ENCODE data around the gene NRG3. TPM values are rescaled to one million over a fixed set of nuclear protein-coding genes. Genes with fewer than 3 reads are reported as not detected.

NRG3 gene
- total RNA-seq, 1 experiment from 2014 or later, result 0.66 TPM

GRCh38 chr10:81920213-81920829 is 45.3 kb downstream of the NRG3 start:
- no peaks in the 10 kb centered on the region for H3K36me3 ChIP-seq (ENCODE audit: control insufficient read depth, insufficient read depth, low read length)
- intact Hi-C loops (cut with micrococcal nuclease; ENCODE audit: unreplicated experiment), result no loop called here
- H3K9me3 ChIP-seq, result no peaks in the 10 kb centered on the region
- no peaks in the 10 kb centered on the region for H3K4me1 ChIP-seq
- Mint-ChIP-seq H3K36me3 (ENCODE audit: insufficient read depth, unreplicated experiment) (no peaks in the 10 kb centered on the region), H3K4me3 (ENCODE audit: unreplicated experiment) (no peak overlapping the region), H3K9me3 (ENCODE audit: unreplicated experiment) (no peaks in the 10 kb centered on the region), H3K27ac (ENCODE audit: unreplicated experiment) (no peak overlapping the region), H3K4me1 (ENCODE audit: low read depth, unreplicated experiment) (no peaks in the 10 kb centered on the region), H3K27me3 (ENCODE audit: insufficient read depth, unreplicated experiment) (peaks cover 3% of the 10 kb centered on the region)
- peak; percentile 58 to 71 for TF ChIP-seq CTCF (IDR thresholded peaks at IDR 0.05; ENCODE audit: insufficient read depth in 1 of 2, low read depth in 1 of 2, low read length in 1 of 2, severe bottlenecking in 1 of 2, unreplicated experiment in 1 of 2)
- peak in 1 of 2 experiments; percentile 41 for DNase-seq
- H3K27me3 ChIP-seq (replicated peaks; ENCODE audit: control insufficient read depth, insufficient read depth, low read length), result no peaks in the 10 kb centered on the region
- no TSS peak for BruUV-seq (replicated peaks)
- CTCF ChIA-PET, result no interaction called here
- POLR2A ChIA-PET, result no interaction called here
- no peak overlapping the region for H3K4me3 ChIP-seq (ENCODE audit: low read depth, low read length)

- intact Hi-C loops (cut with micrococcal nuclease; ENCODE audit: unreplicated experiment), result no loop called here
- no peaks in the 10 kb centered on the region for H3K27me3 ChIP-seq (replicated peaks; ENCODE audit: control insufficient read depth, insufficient read depth, low read length)
- no peaks in the 10 kb centered on the region for H3K36me3 ChIP-seq (ENCODE audit: control insufficient read depth, insufficient read depth, low read length)
- Mint-ChIP-seq H3K9me3 (ENCODE audit: unreplicated experiment) (no peaks in the 10 kb centered on the region), H3K27me3 (ENCODE audit: insufficient read depth, unreplicated experiment) (peaks cover 6% of the 10 kb centered on the region), H3K36me3 (ENCODE audit: insufficient read depth, unreplicated experiment) (no peaks in the 10 kb centered on the region), H3K4me1 (ENCODE audit: low read depth, unreplicated experiment) (no peaks in the 10 kb centered on the region), H3K4me3 (ENCODE audit: unreplicated experiment) (no peak overlapping the region), H3K27ac (ENCODE audit: unreplicated experiment) (no peak overlapping the region)
- no peaks in the 10 kb centered on the region for H3K9me3 ChIP-seq
- no TSS peak for BruUV-seq (replicated peaks)
- TF ChIP-seq CTCF (IDR thresholded peaks at IDR 0.05; ENCODE audit: insufficient read depth in 1 of 2, low read depth in 1 of 2, low read length in 1 of 2, severe bottlenecking in 1 of 2, unreplicated experiment in 1 of 2), result no peak
- H3K4me1 ChIP-seq, result no peaks in the 10 kb centered on the region
- ChIA-PET CTCF (no interaction called here), POLR2A (no interaction called here)
- no peak for DNase-seq
- H3K4me3 ChIP-seq (ENCODE audit: low read depth, low read length), result no peak overlapping the region
Measured at GRCh38 chr10:81928119-81928518, 53.1 kb downstream of the NRG3 start.

GRCh38 chr10:81943583-81943982 is 68.6 kb downstream of the NRG3 start:
- Mint-ChIP-seq H3K27me3 (ENCODE audit: insufficient read depth, unreplicated experiment) (peaks cover 4% of the 10 kb centered on the region), H3K4me3 (ENCODE audit: unreplicated experiment) (no peak overlapping the region), H3K36me3 (ENCODE audit: insufficient read depth, unreplicated experiment) (no peaks in the 10 kb centered on the region), H3K4me1 (ENCODE audit: low read depth, unreplicated experiment) (no peaks in the 10 kb centered on the region), H3K27ac (ENCODE audit: unreplicated experiment) (no peak overlapping the region), H3K9me3 (ENCODE audit: unreplicated experiment) (no peaks in the 10 kb centered on the region)
- no peaks in the 10 kb centered on the region for H3K9me3 ChIP-seq
- CTCF ChIA-PET, result no interaction called here
- no peaks in the 10 kb centered on the region for H3K36me3 ChIP-seq (ENCODE audit: control insufficient read depth, insufficient read depth, low read length)
- H3K4me1 ChIP-seq, result no peaks in the 10 kb centered on the region
- BruUV-seq (replicated peaks), result no TSS peak
- no peak for TF ChIP-seq CTCF (IDR thresholded peaks at IDR 0.05; ENCODE audit: insufficient read depth in 1 of 2, low read depth in 1 of 2, low read length in 1 of 2, severe bottlenecking in 1 of 2, unreplicated experiment in 1 of 2)
- no peak for DNase-seq
- intact Hi-C loops (cut with micrococcal nuclease; ENCODE audit: unreplicated experiment), result no loop called here
- H3K4me3 ChIP-seq (ENCODE audit: low read depth, low read length), result no peak overlapping the region
- POLR2A ChIA-PET, result no interaction called here
- no peaks in the 10 kb centered on the region for H3K27me3 ChIP-seq (replicated peaks; ENCODE audit: control insufficient read depth, insufficient read depth, low read length)

All from Caco-2 (cell line).